Rectal smooth muscle tissue (tissue), 1 donor: Measurements from ENCODE around the gene ACER2.
A peak's percentile ranks its signal among the peaks of the same experiment; 100 is the strongest.

ENCODE experiments used
- H3K27ac ChIP-seq: one replicate; pipeline ENCODE4 v1.7.0; 2013; ENCODE audit warnings: low read depth, low read length, inconsistent platforms
- H3K27me3 ChIP-seq: one replicate; pipeline ENCODE4 v1.7.0; 2013; ENCODE audit warnings: low read length; ENCODE audit not compliant: control insufficient read depth, insufficient read depth
- H3K36me3 ChIP-seq: one replicate; pipeline ENCODE4 v1.7.0; 2013; ENCODE audit warnings: low read length; ENCODE audit not compliant: control insufficient read depth, insufficient read depth
- H3K4me1 ChIP-seq: one replicate; pipeline ENCODE4 v1.7.0; 2013; ENCODE audit warnings: low read length; ENCODE audit not compliant: control insufficient read depth, insufficient read depth
- H3K4me3 ChIP-seq: one replicate; pipeline ENCODE4 v1.7.0; 2013; ENCODE audit warnings: low read length
- H3K9ac ChIP-seq: one replicate; pipeline ENCODE4 v1.7.0; 2013; ENCODE audit warnings: low read length

The ACER2 gene

GRCh38 chr9:19481971-19482404 lies 73.2 kb downstream of the ACER2 start:
- Histone ChIP-seq H3K27ac (no peak overlapping the region), H3K36me3 (no peaks in the 10 kb centered on the region), H3K27me3 (no peaks in the 10 kb centered on the region), H3K4me1 (no peaks in the 10 kb centered on the region), H3K4me3 (no peak overlapping the region), H3K9ac (no peak overlapping the region)

GRCh38 chr9:19484699-19485098 lies 75.9 kb downstream of the ACER2 start:
- H3K9ac ChIP-seq = no peak overlapping the region
- no peaks in the 10 kb centered on the region for H3K36me3 ChIP-seq
- H3K27ac ChIP-seq = no peak overlapping the region
- H3K4me3 ChIP-seq = no peak overlapping the region
- H3K27me3 ChIP-seq = no peaks in the 10 kb centered on the region
- H3K4me1 ChIP-seq = no peaks in the 10 kb centered on the region

GRCh38 chr9:19485193-19485592 lies 76.4 kb downstream of the ACER2 start:
- H3K4me3 ChIP-seq = no peak overlapping the region
- H3K27me3 ChIP-seq = no peaks in the 10 kb centered on the region
- no peaks in the 10 kb centered on the region for H3K4me1 ChIP-seq
- no peak overlapping the region for H3K27ac ChIP-seq
- H3K9ac ChIP-seq = no peak overlapping the region
- H3K36me3 ChIP-seq = no peaks in the 10 kb centered on the region

DNA sequence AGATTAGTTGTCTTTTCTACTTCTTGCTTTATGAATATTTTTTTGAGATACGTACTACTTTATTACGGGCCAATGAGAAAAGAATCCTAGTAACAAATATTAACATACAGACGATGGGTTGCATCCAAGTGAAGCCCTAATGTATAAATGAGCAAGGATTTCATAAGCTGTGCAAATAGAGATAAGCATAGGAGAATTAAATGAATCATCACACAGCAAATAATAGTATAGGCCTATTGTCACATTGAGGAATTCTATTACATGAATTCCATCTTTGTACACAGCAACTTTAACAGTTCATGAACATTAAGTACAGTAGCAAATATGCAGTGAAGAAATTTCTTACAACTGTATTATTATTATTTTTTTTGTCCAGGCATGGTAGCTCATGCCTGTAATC lies 78.0 kb downstream of the ACER2 start:
- no peak overlapping the region for H3K9ac ChIP-seq
- H3K27me3 ChIP-seq = no peaks in the 10 kb centered on the region
- no peaks in the 10 kb centered on the region for H3K36me3 ChIP-seq
- H3K4me1 ChIP-seq = no peaks in the 10 kb centered on the region
- no peak overlapping the region for H3K27ac ChIP-seq
- H3K4me3 ChIP-seq = no peak overlapping the region

GRCh38 chr9:19488721-19489120 lies 79.9 kb downstream of the ACER2 start:
- no peak overlapping the region for H3K9ac ChIP-seq
- no peaks in the 10 kb centered on the region for H3K4me1 ChIP-seq
- H3K36me3 ChIP-seq = no peaks in the 10 kb centered on the region
- no peaks in the 10 kb centered on the region for H3K27me3 ChIP-seq
- no peak overlapping the region for H3K27ac ChIP-seq
- no peak overlapping the region for H3K4me3 ChIP-seq

GRCh38 chr9:19490269-19490668 lies 81.5 kb downstream of the ACER2 start:
- Histone ChIP-seq H3K27me3 (no peaks in the 10 kb centered on the region), H3K27ac (no peak overlapping the region), H3K36me3 (no peaks in the 10 kb centered on the region), H3K4me3 (no peak overlapping the region), H3K9ac (no peak overlapping the region), H3K4me1 (no peaks in the 10 kb centered on the region)

GRCh38 chr9:19490828-19491227 lies 82.0 kb downstream of the ACER2 start:
- Histone ChIP-seq H3K27ac (no peak overlapping the region), H3K27me3 (no peaks in the 10 kb centered on the region), H3K4me1 (no peaks in the 10 kb centered on the region), H3K36me3 (no peaks in the 10 kb centered on the region), H3K9ac (no peak overlapping the region), H3K4me3 (no peak overlapping the region)

DNA sequence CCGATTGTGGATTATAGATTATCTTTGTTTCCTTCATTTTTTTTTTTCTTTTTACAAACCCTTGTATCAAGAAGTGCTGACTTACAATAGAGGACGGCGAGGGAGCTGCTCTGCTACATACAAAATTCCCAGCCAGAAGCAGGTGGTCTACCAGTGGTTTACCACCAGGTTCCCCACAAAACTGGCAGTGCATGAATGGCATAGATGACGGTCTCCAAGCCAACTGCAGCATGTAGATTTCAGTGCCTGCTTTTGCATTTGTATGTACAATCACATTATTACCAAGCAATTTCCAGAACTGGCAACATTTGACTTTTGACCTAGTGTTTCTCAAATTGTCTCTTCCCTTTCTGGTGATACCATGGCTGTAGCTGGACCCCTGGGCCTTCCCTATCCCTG lies 84.0 kb downstream of the ACER2 start:
- Histone ChIP-seq H3K27me3 (no peaks in the 10 kb centered on the region), H3K9ac (no peak overlapping the region), H3K27ac (no peak overlapping the region), H3K36me3 (no peaks in the 10 kb centered on the region), H3K4me1 (no peaks in the 10 kb centered on the region), H3K4me3 (peak overlapping the region; percentile 13)

DNA sequence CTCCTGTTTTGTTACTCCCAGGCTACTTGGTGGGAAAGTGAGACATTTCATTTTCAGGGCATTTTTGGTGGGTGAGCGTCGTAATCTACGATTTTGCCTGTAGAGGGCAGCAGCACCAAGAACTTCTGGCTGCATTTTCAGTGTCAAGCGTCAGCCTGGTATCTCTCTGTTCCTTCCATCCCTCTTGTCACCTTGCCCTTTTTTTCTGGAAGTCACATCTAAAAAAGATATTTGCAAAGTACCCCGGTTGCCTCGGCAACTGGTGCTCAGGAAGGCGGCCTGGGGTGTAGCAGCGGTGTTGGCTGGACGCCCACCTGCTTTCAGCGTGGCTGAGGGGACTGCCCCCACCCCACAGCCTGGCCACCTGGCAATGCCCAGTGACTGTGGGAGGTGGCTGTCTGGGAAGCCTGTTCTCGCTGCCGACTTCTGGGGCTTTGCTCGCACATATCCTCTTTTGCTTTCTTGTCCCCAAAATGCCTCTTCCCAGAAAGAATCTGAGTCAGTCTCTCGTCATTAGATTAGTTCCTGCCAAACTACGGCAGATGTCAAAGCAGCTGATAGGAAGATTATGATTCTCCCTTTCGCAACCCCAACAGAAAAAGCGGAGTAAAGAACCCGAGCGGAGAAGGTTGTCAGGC lies 84.5 kb downstream of the ACER2 start:
- no peak overlapping the region for H3K9ac ChIP-seq
- H3K4me3 ChIP-seq = peak overlapping the region; percentile 13
- no peaks in the 10 kb centered on the region for H3K27me3 ChIP-seq
- H3K4me1 ChIP-seq = no peaks in the 10 kb centered on the region
- no peaks in the 10 kb centered on the region for H3K36me3 ChIP-seq
- H3K27ac ChIP-seq = peak overlapping the region; percentile 22

DNA sequence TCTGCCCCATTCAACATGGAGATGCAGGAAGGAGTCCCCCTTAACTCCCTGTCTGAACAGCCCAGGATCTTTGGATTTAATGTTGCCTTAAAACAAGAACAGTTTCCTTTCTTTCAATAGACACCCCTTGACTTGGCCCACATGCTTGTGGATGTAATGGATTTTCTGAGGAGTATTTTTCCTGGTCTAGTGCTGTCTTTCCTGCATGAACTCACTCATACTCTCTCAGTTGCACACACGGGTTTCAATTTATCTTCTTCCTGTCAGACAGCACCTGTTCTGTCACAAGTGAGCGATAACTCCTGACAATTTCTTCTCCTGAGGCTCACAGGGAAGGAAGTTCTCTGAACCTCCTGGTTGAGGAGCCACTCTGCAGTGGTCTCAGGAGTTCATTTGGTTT lies 85.1 kb downstream of the ACER2 start:
- H3K4me3 ChIP-seq = no peak overlapping the region
- no peaks in the 10 kb centered on the region for H3K36me3 ChIP-seq
- no peaks in the 10 kb centered on the region for H3K4me1 ChIP-seq
- H3K27me3 ChIP-seq = no peaks in the 10 kb centered on the region
- H3K9ac ChIP-seq = no peak overlapping the region
- no peak overlapping the region for H3K27ac ChIP-seq

GRCh38 chr9:19495186-19496028 lies 86.6 kb downstream of the ACER2 start:
- Histone ChIP-seq H3K27ac (no peak overlapping the region), H3K36me3 (no peaks in the 10 kb centered on the region), H3K9ac (no peak overlapping the region), H3K27me3 (no peaks in the 10 kb centered on the region), H3K4me3 (no peak overlapping the region), H3K4me1 (no peaks in the 10 kb centered on the region)

- H3K27ac ChIP-seq = no peak overlapping the region
- no peak overlapping the region for H3K4me3 ChIP-seq
- no peaks in the 10 kb centered on the region for H3K4me1 ChIP-seq
- H3K27me3 ChIP-seq = no peaks in the 10 kb centered on the region
- no peaks in the 10 kb centered on the region for H3K36me3 ChIP-seq
- no peak overlapping the region for H3K9ac ChIP-seq
These were observed 87.7 kb downstream of the ACER2 start for GRCh38 chr9:19496321-19497050.
